WTC11 (cell line): ENCODE data around the gene IGFBP2. TPM values are rescaled to one million over a fixed set of nuclear protein-coding genes. Genes with fewer than 3 reads are reported as not detected.

Experiments used
- ATAC-seq: fragments of 200-7000 bp; cut with Tn5 transposase; 2 replicates; pipeline ENCODE4 v1.10.0; 2021; ENCODE audit warnings: mild to moderate bottlenecking, moderate library complexity
- CTCF ChIA-PET: fragments of 300-600 bp; sonication (Branson Sonifier 250); formaldehyde crosslinking; loops from one replicate; lab custom pipeline; 2021; ENCODE audit warnings: antibody characterized with exemption; lab: Charles Lee
- POLR2A ChIA-PET: fragments of 350-600 bp; sonication (Branson Sonifier 250); formaldehyde crosslinking; loops from one replicate; lab custom pipeline; 2021; ENCODE audit warnings: antibody characterized with exemption; lab: Charles Lee
- DNase-seq: peaks from one replicate; pipeline ENCODE4 v3.0.0; 2021; ENCODE audit warnings: low spot score
- H3K27ac Mint-ChIP-seq: 2 replicates; pipeline ENCODE4 v1.8.0; 2021; ENCODE audit warnings: mixed read lengths
- H3K27me3 Mint-ChIP-seq: 2 replicates; pipeline ENCODE4 v1.8.0; 2021; ENCODE audit warnings: low read depth, mild to moderate bottlenecking, moderate library complexity, mixed read lengths
- H3K36me3 Mint-ChIP-seq: 2 replicates; pipeline ENCODE4 v1.8.0; 2021; ENCODE audit warnings: mixed read lengths
- H3K4me1 Mint-ChIP-seq: 2 replicates; pipeline ENCODE4 v1.8.0; 2022; ENCODE audit warnings: mixed read lengths
- H3K4me3 Mint-ChIP-seq: 2 replicates; pipeline ENCODE4 v1.8.0; 2021; ENCODE audit warnings: mild to moderate bottlenecking, moderate library complexity, mixed read lengths
- H3K9me3 Mint-ChIP-seq: 2 replicates; pipeline ENCODE4 v1.8.0; 2021; ENCODE audit warnings: mixed read lengths
- CBFB ChIP-seq: sonication (generic); formaldehyde crosslinking; IDR thresholded peaks from 2 replicates; pipeline ENCODE4 v1.8.1; 2022; ENCODE audit warnings: mild to moderate bottlenecking, low read depth, missing genetic modification reagents
- CREM ChIP-seq: sonication (generic); formaldehyde crosslinking; IDR thresholded peaks from 2 replicates; pipeline ENCODE4 v1.8.1; 2022; ENCODE audit warnings: mild to moderate bottlenecking, missing genetic modification reagents, moderate library complexity
- E2F4 ChIP-seq: sonication (generic); formaldehyde crosslinking; IDR thresholded peaks from 2 replicates; pipeline ENCODE4 v1.8.1; 2022; ENCODE audit warnings: low read depth, mild to moderate bottlenecking, moderate library complexity, missing genetic modification reagents, borderline replicate concordance
- E2F5 ChIP-seq: sonication (generic); formaldehyde crosslinking; IDR thresholded peaks from 2 replicates; pipeline ENCODE4 v1.8.1; 2022; ENCODE audit warnings: mild to moderate bottlenecking, moderate library complexity, missing genetic modification reagents
- FOXJ3 ChIP-seq: sonication (generic); formaldehyde crosslinking; IDR thresholded peaks from 2 replicates; pipeline ENCODE4 v1.9.0; 2021; ENCODE audit warnings: missing genetic modification reagents, mild to moderate bottlenecking, borderline replicate concordance
- GRHL2 ChIP-seq: fragments of 250-450 bp; sonication (Bioruptor Pico); IDR thresholded peaks from 2 replicates; pipeline ENCODE4 v1.8.0; 2022; ENCODE audit warnings: mild to moderate bottlenecking, moderate library complexity; ENCODE audit not compliant: insufficient replicate concordance, severe bottlenecking
- GTF2I ChIP-seq: fragments of 250-450 bp; sonication (Bioruptor Pico); conservative IDR thresholded peaks from 2 replicates; pipeline ENCODE4 v1.4.0; 2021; ENCODE audit warnings: mild to moderate bottlenecking
- HMGA2 ChIP-seq: fragments of 250-450 bp; sonication (Bioruptor Pico); IDR thresholded peaks from 2 replicates; pipeline ENCODE4 v1.4.0; 2021; ENCODE audit warnings: mild to moderate bottlenecking, moderate library complexity
- JAZF1 ChIP-seq: fragments of 250-450 bp; sonication (Bioruptor Pico); IDR thresholded peaks from 2 replicates; pipeline ENCODE4 v1.9.0; 2021; ENCODE audit warnings: moderate library complexity, mild to moderate bottlenecking, inconsistent platforms
- KAT7 ChIP-seq: sonication (generic); formaldehyde crosslinking; IDR thresholded peaks from 2 replicates; pipeline ENCODE4 v1.8.1; 2023; ENCODE audit warnings: missing genetic modification reagents, mild to moderate bottlenecking, borderline replicate concordance
- MLX ChIP-seq: sonication (generic); formaldehyde crosslinking; IDR thresholded peaks from 2 replicates; pipeline ENCODE4 v1.8.1; 2023; ENCODE audit warnings: mild to moderate bottlenecking, missing genetic modification reagents, moderate library complexity
- NR1H2 ChIP-seq: sonication (generic); formaldehyde crosslinking; IDR thresholded peaks from 2 replicates; pipeline ENCODE4 v1.9.0; 2021; ENCODE audit warnings: mild to moderate bottlenecking, moderate library complexity, missing genetic modification reagents
- RELA ChIP-seq: sonication (generic); formaldehyde crosslinking; IDR thresholded peaks from 2 replicates; pipeline ENCODE4 v1.8.1; 2022; ENCODE audit warnings: missing genetic modification reagents, mild to moderate bottlenecking, borderline replicate concordance
- RORB ChIP-seq: fragments of 250-450 bp; sonication (Bioruptor Pico); IDR thresholded peaks from 2 replicates; pipeline ENCODE4 v1.9.0; 2021; ENCODE audit warnings: mild to moderate bottlenecking
- TP53 ChIP-seq: sonication (generic); formaldehyde crosslinking; IDR thresholded peaks from 2 replicates; pipeline ENCODE4 v1.8.1; 2023; ENCODE audit warnings: mild to moderate bottlenecking, missing genetic modification reagents
- USF1 ChIP-seq: sonication (generic); formaldehyde crosslinking; IDR thresholded peaks from 2 replicates; pipeline ENCODE4 v1.8.0; 2022; ENCODE audit warnings: mild to moderate bottlenecking, missing genetic modification reagents
- USF2 ChIP-seq: sonication (generic); formaldehyde crosslinking; IDR thresholded peaks from 2 replicates; pipeline ENCODE4 v1.8.1; 2023; ENCODE audit warnings: mild to moderate bottlenecking, missing genetic modification reagents, moderate library complexity
- ZBTB43 ChIP-seq: sonication (generic); formaldehyde crosslinking; IDR thresholded peaks from 2 replicates; pipeline ENCODE4 v1.8.1; 2023; ENCODE audit warnings: mild to moderate bottlenecking, missing genetic modification reagents
- ZNF121 ChIP-seq: sonication (generic); formaldehyde crosslinking; IDR thresholded peaks from 2 replicates; pipeline ENCODE4 v1.8.0; 2023; ENCODE audit warnings: missing genetic modification reagents
- ZNF138 ChIP-seq: sonication (generic); formaldehyde crosslinking; conservative IDR thresholded peaks from 2 replicates; pipeline ENCODE4 v1.8.1; 2022; ENCODE audit warnings: mild to moderate bottlenecking, moderate library complexity, missing genetic modification reagents
- ZNF317 ChIP-seq: sonication (generic); formaldehyde crosslinking; IDR thresholded peaks from 2 replicates; pipeline ENCODE4 v1.8.1; 2023; ENCODE audit warnings: low read depth, mild to moderate bottlenecking, moderate library complexity, missing genetic modification reagents, borderline replicate concordance
- ZNF396 ChIP-seq: fragments of 250-450 bp; sonication (Bioruptor Pico); IDR thresholded peaks from 2 replicates; pipeline ENCODE4 v1.8.0; 2021; ENCODE audit warnings: mild to moderate bottlenecking, moderate library complexity, borderline replicate concordance
- ZNF423 ChIP-seq: fragments of 250-450 bp; sonication (Bioruptor Pico); IDR thresholded peaks from 2 replicates; pipeline ENCODE4 v2.1.2; 2022; ENCODE audit warnings: mild to moderate bottlenecking, moderate library complexity
- total RNA-seq: library from RNA; stranded (reverse); gene quantifications from 3 replicates; pipeline ENCODE4 v1.2.3, GENCODE V29; 2021
- TF ChIP-seq, protein P1 (sequence below): sonication (generic); formaldehyde crosslinking; IDR thresholded peaks from 2 replicates; pipeline ENCODE4 v1.8.0; 2023; ENCODE audit warnings: mild to moderate bottlenecking, missing genetic modification reagents

Gene IGFBP2
- total RNA-seq, 1 experiment from 2014 or later: 514 TPM

- TF ChIP-seq ZNF121 (no peak), CBFB (CRISPR knock-in tag) (no peak), KAT7 (CRISPR knock-in tag) (no peak), GTF2I (no peak), ZNF138 (no peak)
These were observed 49.1 kb upstream of the IGFBP2 start (continued) for GRCh38 chr2:216584112-216584511.

GRCh38 chr2:216585441-216585840, 47.8 kb upstream of the IGFBP2 start:
- no peak overlapping the region for H3K4me3 Mint-ChIP-seq
- peaks cover 13% of the 10 kb centered on the region for H3K9me3 Mint-ChIP-seq
- DNase-seq (no peak), ATAC-seq (no peak)
- POLR2A ChIA-PET: no interaction called here
- peaks cover 44% of the 10 kb centered on the region for H3K4me1 Mint-ChIP-seq
- CTCF ChIA-PET: no interaction called here
- no peak overlapping the region for H3K27ac Mint-ChIP-seq
- TF ChIP-seq ZNF423 (no peak), GRHL2 (CRISPR knock-in tag) (no peak), JAZF1 (CRISPR knock-in tag) (no peak), TP53 (CRISPR knock-in tag) (no peak), E2F4 (no peak), USF1 (CRISPR knock-in tag) (no peak), ZNF121 (no peak), USF2 (CRISPR knock-in tag) (no peak), E2F5 (CRISPR knock-in tag) (no peak), RORB (CRISPR knock-in tag) (no peak), MLX (CRISPR knock-in tag) (no peak), FOXJ3 (CRISPR knock-in tag) (no peak), ZNF396 (no peak), ZNF317 (CRISPR knock-in tag) (no peak), ZBTB43 (CRISPR knock-in tag) (no peak), NR1H2 (CRISPR knock-in tag) (no peak), RELA (CRISPR knock-in tag) (no peak), CREM (CRISPR knock-in tag) (no peak), HMGA2 (CRISPR knock-in tag) (no peak)
- TF ChIP-seq, protein P1, sequence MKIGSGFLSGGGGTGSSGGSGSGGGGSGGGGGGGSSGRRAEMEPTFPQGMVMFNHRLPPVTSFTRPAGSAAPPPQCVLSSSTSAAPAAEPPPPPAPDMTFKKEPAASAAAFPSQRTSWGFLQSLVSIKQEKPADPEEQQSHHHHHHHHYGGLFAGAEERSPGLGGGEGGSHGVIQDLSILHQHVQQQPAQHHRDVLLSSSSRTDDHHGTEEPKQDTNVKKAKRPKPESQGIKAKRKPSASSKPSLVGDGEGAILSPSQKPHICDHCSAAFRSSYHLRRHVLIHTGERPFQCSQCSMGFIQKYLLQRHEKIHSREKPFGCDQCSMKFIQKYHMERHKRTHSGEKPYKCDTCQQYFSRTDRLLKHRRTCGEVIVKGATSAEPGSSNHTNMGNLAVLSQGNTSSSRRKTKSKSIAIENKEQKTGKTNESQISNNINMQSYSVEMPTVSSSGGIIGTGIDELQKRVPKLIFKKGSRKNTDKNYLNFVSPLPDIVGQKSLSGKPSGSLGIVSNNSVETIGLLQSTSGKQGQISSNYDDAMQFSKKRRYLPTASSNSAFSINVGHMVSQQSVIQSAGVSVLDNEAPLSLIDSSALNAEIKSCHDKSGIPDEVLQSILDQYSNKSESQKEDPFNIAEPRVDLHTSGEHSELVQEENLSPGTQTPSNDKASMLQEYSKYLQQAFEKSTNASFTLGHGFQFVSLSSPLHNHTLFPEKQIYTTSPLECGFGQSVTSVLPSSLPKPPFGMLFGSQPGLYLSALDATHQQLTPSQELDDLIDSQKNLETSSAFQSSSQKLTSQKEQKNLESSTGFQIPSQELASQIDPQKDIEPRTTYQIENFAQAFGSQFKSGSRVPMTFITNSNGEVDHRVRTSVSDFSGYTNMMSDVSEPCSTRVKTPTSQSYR (CRISPR knock-in tag): no peak
- H3K27me3 Mint-ChIP-seq: peaks cover 3% of the 10 kb centered on the region
- peaks cover 11% of the 10 kb centered on the region for H3K36me3 Mint-ChIP-seq
